Erythroblast (primary cell): ENCODE measurements around the gene FOXO6.

ENCODE experiments used
- GATA1 ChIP-seq: IDR thresholded peaks from 2 replicates; pipeline ENCODE4 v1.6.1; 2011; ENCODE audit warnings: low read depth, mild to moderate bottlenecking, control low read depth, low read length, moderate library complexity
- POLR2A ChIP-seq: IDR thresholded peaks from 2 replicates; pipeline ENCODE4 v1.6.1; 2011; ENCODE audit warnings: mild to moderate bottlenecking, low read length

GRCh38 chr1:41370756-41371420 is 9.7 kb downstream of the FOXO6 start:
- TF ChIP-seq POLR2A (no peak), GATA1 (no peak)
